Gastrocnemius medialis (tissue), 4 donors: ENCODE measurements around the gene ROBO1. TPM values are rescaled to one million over a fixed set of nuclear protein-coding genes. Genes with fewer than 3 reads are reported as not detected.

ENCODE experiments used
- ATAC-seq, 2 donors: fragments of 150-250 bp; one replicate each; pipeline ENCODE4 v1.9.1; 2016
- DNase-seq, 2 donors: peaks; one replicate each; pipeline ENCODE4 v3.0.0-alpha.2; 2019
- H3K27ac ChIP-seq, 4 donors: fragments of 200-600 bp; sonication (generic); 1 replicate in 1 of 4; 2 replicates in 3 of 4; pipeline ENCODE4 v1.5.1; 2016 to 2018; ENCODE audit warnings: mild to moderate bottlenecking in 2 of 4, moderate library complexity in 1 of 4
- H3K27me3 ChIP-seq, 3 donors: fragments of 200-600 bp; sonication (generic) in 2 of 3; 1 replicate in 1 of 3; 2 replicates in 2 of 3; pipeline versions ENCODE4 v1.5.1 to v1.6.0; 2016 to 2019; ENCODE audit warnings: mild to moderate bottlenecking in 1 of 3, moderate library complexity in 1 of 3
- H3K36me3 ChIP-seq, 2 donors: fragments of 200-600 bp; sonication (generic) in 1 of 2; one replicate each; pipeline ENCODE4 v1.5.1; 2017 to 2018
- H3K4me1 ChIP-seq, 2 donors: fragments of 200-600 bp; sonication (generic) in 1 of 2; one replicate each; pipeline ENCODE4 v1.5.1; 2016 to 2017; ENCODE audit warnings: mild to moderate bottlenecking in 2 of 2
- H3K4me3 ChIP-seq, 4 donors: fragments of 200-600 bp; sonication (generic) in 3 of 4; 1 replicate in 1 of 4; 2 replicates in 3 of 4; pipeline ENCODE4 v1.5.1; 2016 to 2019; ENCODE audit warnings: mild to moderate bottlenecking in 2 of 4
- H3K9me3 ChIP-seq, 3 donors: fragments of 200-600 bp; sonication (generic) in 2 of 3; 1 replicate in 1 of 3; 2 replicates in 2 of 3; pipeline ENCODE4 v1.5.1; 2016 to 2019
- POLR2A ChIP-seq, 2 donors: fragments of 450-650 bp; IDR thresholded peaks; one replicate each; pipeline ENCODE4 v1.6.1; 2017; ENCODE audit warnings: antibody characterized with exemption in 2 of 2, mild to moderate bottlenecking in 2 of 2, moderate library complexity in 2 of 2
- in situ Hi-C, 4 donors: fragments of 200-750 bp; cut with MboI; loops; one replicate each; pipeline versions ENCODE4 v1.15.0 to v1.8.0; 2017; ENCODE audit warnings: low sequenced_read_pairs in 4 of 4
- intact Hi-C: fragments of 100-400 bp; cut with DNase I; formaldehyde crosslinking; loops from one replicate; pipeline ENCODE4 v1.15.1; 2023; ENCODE audit warnings: low total_unique reads
- total RNA-seq, 4 donors: library from RNA; depleted of rRNA; stranded (reverse); fragments of >200 nt; gene quantifications; one replicate each; pipeline versions ENCODE4 v1.1.0 to v1.2.3, GENCODE V29; 2016
- TF ChIP-seq, protein P1 (sequence below), 5 experiments: fragments of 450-650 bp in 3 of 5; fragments of 200-600 bp in 2 of 5; sonication (generic) in 2 of 5; IDR thresholded peaks in 4 of 5; conservative IDR thresholded peaks in 1 of 5; 1 replicate in 4 of 5; 2 replicates in 1 of 5; pipeline ENCODE4 v1.5.1; 2016 to 2019; ENCODE audit warnings: antibody characterized with exemption in 5 of 5, mild to moderate bottlenecking in 3 of 5, moderate library complexity in 3 of 5

Gene ROBO1
- total RNA-seq, 4 donors from 2014 or later = 4.2 to 16.0 (median 9.5) TPM

DNA sequence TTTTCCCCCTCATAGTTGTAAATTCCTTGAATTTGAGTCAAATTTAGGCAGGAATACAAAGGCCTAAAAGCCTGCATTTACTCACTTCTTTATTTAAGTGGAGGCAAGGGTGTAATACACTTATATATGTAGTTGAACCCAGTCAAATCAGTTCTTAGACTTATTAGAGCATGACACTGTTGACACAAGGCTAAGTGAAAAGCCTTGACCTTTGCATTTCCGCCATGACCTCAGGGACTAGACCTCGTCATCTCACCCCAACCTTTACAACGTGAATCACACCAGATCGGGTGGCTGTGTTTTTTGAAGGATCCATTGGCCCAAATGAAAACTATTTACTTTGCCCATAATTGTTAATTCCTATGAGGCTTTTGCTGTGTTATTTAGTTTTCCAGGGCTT, 774.4 kb downstream of the ROBO1 start:
- intact Hi-C loops = no loop called here
- Histone ChIP-seq H3K4me3 (no peak overlapping the region), H3K36me3 (no peaks in the 10 kb centered on the region), H3K9me3 (no peaks in the 10 kb centered on the region), H3K4me1 (no peaks in the 10 kb centered on the region), H3K27me3 (no peaks in the 10 kb centered on the region), H3K27ac (no peak overlapping the region)
- ATAC-seq = no peak
- TF ChIP-seq, protein P1, sequence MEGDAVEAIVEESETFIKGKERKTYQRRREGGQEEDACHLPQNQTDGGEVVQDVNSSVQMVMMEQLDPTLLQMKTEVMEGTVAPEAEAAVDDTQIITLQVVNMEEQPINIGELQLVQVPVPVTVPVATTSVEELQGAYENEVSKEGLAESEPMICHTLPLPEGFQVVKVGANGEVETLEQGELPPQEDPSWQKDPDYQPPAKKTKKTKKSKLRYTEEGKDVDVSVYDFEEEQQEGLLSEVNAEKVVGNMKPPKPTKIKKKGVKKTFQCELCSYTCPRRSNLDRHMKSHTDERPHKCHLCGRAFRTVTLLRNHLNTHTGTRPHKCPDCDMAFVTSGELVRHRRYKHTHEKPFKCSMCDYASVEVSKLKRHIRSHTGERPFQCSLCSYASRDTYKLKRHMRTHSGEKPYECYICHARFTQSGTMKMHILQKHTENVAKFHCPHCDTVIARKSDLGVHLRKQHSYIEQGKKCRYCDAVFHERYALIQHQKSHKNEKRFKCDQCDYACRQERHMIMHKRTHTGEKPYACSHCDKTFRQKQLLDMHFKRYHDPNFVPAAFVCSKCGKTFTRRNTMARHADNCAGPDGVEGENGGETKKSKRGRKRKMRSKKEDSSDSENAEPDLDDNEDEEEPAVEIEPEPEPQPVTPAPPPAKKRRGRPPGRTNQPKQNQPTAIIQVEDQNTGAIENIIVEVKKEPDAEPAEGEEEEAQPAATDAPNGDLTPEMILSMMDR (IDR thresholded peaks at IDR 0.05 in 4 of 5, conservative IDR thresholded peaks at IDR 0.05 in 1 of 5) = no peak
- no peak for TF ChIP-seq POLR2A (IDR thresholded peaks at IDR 0.05)
- in situ Hi-C loops = loop anchor here in 1 of 4 donors (25.0 kb wide), 1 partner anchor 106 kb away; no protein-coding TSS in a partner anchor
- DNase-seq = no peak

DNA sequence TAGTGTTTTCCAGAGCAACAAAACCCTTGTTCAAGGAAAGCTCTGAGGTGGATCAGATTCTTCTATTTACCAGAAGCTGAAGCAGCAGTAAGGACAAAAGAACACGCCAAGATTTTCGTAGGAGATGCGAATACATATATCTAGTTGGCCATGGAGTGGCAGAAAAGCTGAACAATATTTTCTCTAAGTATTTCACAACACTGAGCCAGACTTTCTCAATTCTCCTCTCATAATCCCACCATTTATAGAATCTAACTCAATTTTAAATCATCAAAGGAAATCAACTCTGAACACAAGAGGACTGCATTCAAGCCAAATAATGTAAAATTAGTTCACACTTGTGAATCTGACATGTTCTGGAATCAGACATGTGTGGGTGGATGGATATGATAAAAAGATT, 775.0 kb downstream of the ROBO1 start:
- in situ Hi-C loops = loop anchor here in 1 of 4 donors (25.0 kb wide), 1 partner anchor 106 kb away; no protein-coding TSS in a partner anchor

DNA sequence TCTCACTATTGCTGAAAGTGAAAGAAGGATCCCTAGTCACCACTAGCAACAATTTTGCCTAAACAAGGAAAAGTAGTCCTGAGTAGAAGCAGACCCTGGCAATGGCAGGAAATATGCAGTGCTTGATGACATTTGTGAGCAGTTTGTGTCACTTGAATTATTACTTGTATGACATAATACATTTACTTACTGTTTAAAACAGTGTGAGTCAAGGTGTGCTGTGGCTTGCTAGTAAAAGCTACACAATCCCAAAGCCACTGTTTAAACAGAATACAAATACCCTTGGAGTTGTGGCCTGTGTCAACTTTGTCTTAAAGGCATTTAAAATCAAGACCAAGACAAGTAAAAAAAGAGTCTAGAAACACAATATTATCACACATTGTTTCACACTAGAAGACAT, 775.4 kb downstream of the ROBO1 start:
- intact Hi-C loops (no loop called here), in situ Hi-C loops (loop anchor here in 1 of 4 donors (25.0 kb wide), 1 partner anchor 105 kb away; no protein-coding TSS in a partner anchor)
- no peaks in the 10 kb centered on the region for H3K4me1 ChIP-seq
- no peak overlapping the region for H3K27ac ChIP-seq
- TF ChIP-seq POLR2A (IDR thresholded peaks at IDR 0.05) = no peak
- TF ChIP-seq, protein P1 (IDR thresholded peaks at IDR 0.05 in 4 of 5, conservative IDR thresholded peaks at IDR 0.05 in 1 of 5) = no peak
- ATAC-seq (no peak), DNase-seq (no peak)
- H3K9me3 ChIP-seq = no peaks in the 10 kb centered on the region
- H3K4me3 ChIP-seq = no peak overlapping the region
- H3K27me3 ChIP-seq = no peaks in the 10 kb centered on the region
- H3K36me3 ChIP-seq = no peaks in the 10 kb centered on the region

More for the DNA sequence above, 775.0 kb downstream of the ROBO1 start:
- Histone ChIP-seq H3K36me3 (no peaks in the 10 kb centered on the region), H3K9me3 (no peaks in the 10 kb centered on the region), H3K27me3 (no peaks in the 10 kb centered on the region), H3K27ac (no peak overlapping the region), H3K4me1 (no peaks in the 10 kb centered on the region), H3K4me3 (no peak overlapping the region)
- TF ChIP-seq, protein P1 (IDR thresholded peaks at IDR 0.05 in 4 of 5, conservative IDR thresholded peaks at IDR 0.05 in 1 of 5) = no peak
- no peak for TF ChIP-seq POLR2A (IDR thresholded peaks at IDR 0.05)
- intact Hi-C loops = no loop called here
- no peak for ATAC-seq
- no peak for DNase-seq

DNA sequence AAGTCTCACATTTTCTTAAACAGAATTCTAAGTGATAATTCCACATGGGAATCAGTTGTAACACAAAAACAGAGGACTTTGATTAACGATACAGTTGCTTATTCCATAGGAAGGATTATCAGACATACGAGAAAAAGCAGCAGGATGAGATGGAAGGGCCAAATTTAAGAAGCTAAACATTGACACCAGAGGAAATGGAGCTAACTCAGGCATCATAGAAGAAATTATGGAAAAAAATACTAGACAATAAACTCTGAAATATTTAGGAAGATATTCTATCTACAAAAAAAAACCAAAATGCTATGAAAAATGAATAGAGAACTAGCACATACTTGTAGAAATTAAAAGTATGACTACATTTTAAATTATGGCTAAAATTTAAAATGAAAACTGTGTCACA, 776.1 kb downstream of the ROBO1 start:
- ATAC-seq (no peak), DNase-seq (no peak)
- Histone ChIP-seq H3K4me1 (no peaks in the 10 kb centered on the region), H3K4me3 (no peak overlapping the region), H3K9me3 (no peaks in the 10 kb centered on the region), H3K27ac (no peak overlapping the region), H3K36me3 (no peaks in the 10 kb centered on the region), H3K27me3 (no peaks in the 10 kb centered on the region)
- intact Hi-C loops (no loop called here), in situ Hi-C loops (loop anchor here in 1 of 4 donors (25.0 kb wide), 1 partner anchor 104 kb away; no protein-coding TSS in a partner anchor)
- TF ChIP-seq POLR2A (IDR thresholded peaks at IDR 0.05) = no peak
- TF ChIP-seq, protein P1 (IDR thresholded peaks at IDR 0.05 in 4 of 5, conservative IDR thresholded peaks at IDR 0.05 in 1 of 5) = no peak

DNA sequence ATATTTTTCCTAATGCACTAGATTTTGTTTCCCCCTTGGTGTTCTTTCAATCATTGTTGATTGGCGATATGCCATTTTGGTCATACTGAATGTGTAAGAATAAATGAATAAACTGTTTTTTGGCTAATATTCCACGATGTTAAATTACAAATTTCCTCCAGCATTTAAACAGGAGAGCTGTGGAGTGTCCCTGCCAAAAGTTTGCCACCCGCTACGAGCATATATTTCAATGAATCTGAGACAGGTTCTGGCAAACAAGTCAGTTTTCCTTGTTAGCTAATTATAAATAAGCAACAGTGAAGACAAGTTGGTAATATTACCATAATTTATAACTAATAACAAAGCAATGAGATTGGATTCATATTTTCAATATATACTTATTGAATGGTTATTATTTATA, 777.6 kb downstream of the ROBO1 start:
- no peak for DNase-seq
- H3K9me3 ChIP-seq = no peaks in the 10 kb centered on the region
- no peaks in the 10 kb centered on the region for H3K36me3 ChIP-seq
- no peaks in the 10 kb centered on the region for H3K27me3 ChIP-seq
- no peaks in the 10 kb centered on the region for H3K4me1 ChIP-seq
- TF ChIP-seq, protein P1 (IDR thresholded peaks at IDR 0.05 in 4 of 5, conservative IDR thresholded peaks at IDR 0.05 in 1 of 5) = no peak
- TF ChIP-seq POLR2A (IDR thresholded peaks at IDR 0.05) = no peak
- intact Hi-C loops = no loop called here
- H3K27ac ChIP-seq = no peak overlapping the region
- in situ Hi-C loops = loop anchor here in 1 of 4 donors (25.0 kb wide), 1 partner anchor 103 kb away; no protein-coding TSS in a partner anchor
- ATAC-seq = no peak
- H3K4me3 ChIP-seq = no peak overlapping the region
